GM18511 (cell line): ENCODE data around the gene PWWP2B.
A peak's percentile ranks its signal among the peaks of the same experiment; 100 is the strongest.
"Not testable (repeated sequence)": the region's sequence is repeated elsewhere in the genome, so short reads cannot be mapped to it uniquely, and the experiment has no call there.

Experiments used
- ATAC-seq: cut with Tn5 transposase; IDR thresholded peaks from one replicate; pipeline ENCODE4 v1.9.1; 2021; ENCODE audit warnings: mild to moderate bottlenecking, moderate library complexity; ENCODE audit not compliant: unreplicated experiment

PWWP2B gene

GRCh38 chr10:132429281-132430230 is 32.6 kb downstream of the PWWP2B start:
- no peak for ATAC-seq

DNA sequence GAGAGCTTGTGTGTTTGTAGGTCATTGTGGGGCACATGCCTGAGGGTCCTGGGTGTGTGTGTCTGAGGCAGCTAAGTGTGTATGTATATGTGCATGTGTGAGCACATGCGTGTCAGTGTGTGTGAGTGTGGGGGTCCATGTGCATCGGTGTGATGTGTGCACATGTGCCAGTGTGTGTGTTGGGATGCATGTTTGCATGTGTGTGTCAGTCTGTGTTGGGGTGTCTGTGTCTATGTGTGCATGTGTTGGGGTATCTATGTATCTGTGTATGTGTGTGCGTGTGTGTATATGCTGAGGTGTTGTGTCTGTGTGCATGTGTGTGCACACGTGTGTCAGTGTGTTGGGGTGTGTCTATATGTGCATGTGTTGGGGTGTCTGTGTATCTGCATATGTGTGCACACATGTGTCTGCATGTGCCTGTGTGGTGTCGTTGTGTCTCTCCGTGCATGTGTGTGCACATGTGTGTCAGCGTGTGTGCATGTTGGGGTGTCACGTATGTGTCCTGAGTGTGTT is 33.3 kb downstream of the PWWP2B start:
- ATAC-seq, result no peak

DNA sequence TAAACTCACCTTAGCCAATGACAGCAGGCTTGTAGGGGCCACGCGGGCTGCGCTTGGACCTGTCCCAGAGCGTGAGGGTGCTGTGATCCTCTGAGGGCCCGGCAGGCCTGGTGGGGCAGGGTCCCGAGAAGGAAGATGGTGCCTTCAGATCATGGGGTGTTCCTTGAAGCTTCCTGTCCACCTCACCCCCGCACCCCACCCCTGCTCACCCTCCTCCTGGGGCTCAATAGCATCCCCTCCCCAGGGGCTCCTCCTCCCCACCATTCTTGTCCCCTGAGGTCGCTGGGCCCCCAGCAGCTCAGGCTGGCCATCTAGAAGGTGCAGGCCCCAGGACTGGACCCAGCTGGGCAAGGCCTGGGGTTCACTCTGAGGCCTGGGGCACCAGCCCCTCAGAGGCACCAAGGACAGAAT is 33.9 kb downstream of the PWWP2B start:
- no peak for ATAC-seq

- ATAC-seq, result no peak
Measured at GRCh38 chr10:132431537-132432175, 34.7 kb downstream of the PWWP2B start.

- no peak for ATAC-seq
Measured at GRCh38 chr10:132432176-132432540, 35.2 kb downstream of the PWWP2B start.

GRCh38 chr10:132433671-132434340 is 36.8 kb downstream of the PWWP2B start:
- no peak for ATAC-seq

DNA sequence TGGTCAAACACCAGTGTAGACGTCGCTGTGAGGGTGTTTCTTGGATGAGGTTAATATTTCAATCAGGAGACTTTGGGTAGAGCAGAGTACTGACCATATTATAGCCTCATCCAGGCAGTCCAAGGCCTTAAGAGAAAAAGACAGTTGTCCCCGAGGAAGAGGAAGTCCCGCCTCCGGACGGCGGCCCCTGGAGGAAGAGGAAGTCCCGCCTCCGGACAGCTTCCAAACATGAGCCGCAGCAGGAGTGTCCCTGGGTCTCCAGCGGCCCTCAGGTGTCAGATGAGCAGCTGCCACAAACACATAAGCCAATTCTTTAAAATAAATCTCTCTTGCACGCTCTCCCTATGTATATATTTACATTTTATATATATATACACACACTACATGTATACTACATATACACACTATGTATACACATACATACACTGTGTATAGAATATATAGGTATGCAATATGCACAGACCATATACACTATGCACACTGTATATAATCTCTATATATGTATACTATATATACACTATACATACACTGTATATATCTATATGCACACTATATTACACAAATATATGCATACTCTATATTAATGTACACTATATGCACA is 37.5 kb downstream of the PWWP2B start:
- ATAC-seq, result peak; percentile 80

GRCh38 chr10:132435320-132435719 is 38.3 kb downstream of the PWWP2B start:
- ATAC-seq, result not testable (repeated sequence)

GRCh38 chr10:132436096-132436495 is 39.1 kb downstream of the PWWP2B start:
- ATAC-seq, result not testable (repeated sequence)

DNA sequence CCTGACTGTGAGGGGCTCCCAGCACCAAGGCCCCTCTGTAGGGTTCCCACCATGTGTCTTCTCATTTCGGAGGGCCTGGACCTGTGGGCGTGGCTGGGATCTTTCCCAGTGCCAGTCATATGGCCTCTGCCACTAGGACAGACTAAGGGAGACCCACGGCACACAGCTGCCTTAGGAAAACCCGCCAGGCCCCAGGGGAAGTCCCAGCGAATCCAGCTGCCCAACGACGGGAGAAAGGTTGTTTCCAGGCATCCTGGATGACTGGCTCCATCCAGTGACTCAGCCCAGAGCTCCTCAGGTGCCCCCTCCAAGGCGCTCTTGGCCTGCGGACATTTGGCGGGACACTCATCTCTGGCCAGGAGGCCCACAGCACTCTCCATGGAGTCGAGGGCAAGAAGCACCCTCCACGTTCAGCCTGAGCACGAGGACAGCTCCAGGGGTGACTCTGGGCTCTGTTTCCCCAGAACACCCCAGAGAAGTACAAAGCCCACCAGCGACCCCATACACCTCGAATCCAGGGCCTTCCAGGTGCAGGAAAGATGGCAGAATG is 39.9 kb downstream of the PWWP2B start:
- no peak for ATAC-seq

DNA sequence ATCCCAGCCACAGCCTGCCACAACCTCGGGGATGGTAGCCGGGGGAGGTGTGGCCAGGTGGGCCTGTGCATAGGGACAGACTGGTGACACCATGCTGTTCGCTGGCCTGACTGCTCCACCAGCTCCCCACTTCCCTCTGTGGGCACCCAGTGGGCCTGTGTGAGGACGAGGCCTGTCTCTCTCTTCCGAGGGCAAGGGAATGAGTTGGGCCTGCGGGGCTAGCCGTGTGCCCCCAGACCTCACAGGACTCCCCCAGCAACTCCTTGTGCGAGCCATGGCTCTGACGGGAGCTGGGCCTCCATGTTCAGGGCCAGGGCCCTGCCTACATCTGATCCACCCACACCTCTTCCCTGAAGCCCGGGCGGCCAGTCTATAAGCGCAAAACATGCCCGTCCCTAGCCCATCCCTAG is 40.5 kb downstream of the PWWP2B start:
- ATAC-seq, result no peak

- no peak for ATAC-seq
Measured at GRCh38 chr10:132438091-132439024, 41.4 kb downstream of the PWWP2B start.

DNA sequence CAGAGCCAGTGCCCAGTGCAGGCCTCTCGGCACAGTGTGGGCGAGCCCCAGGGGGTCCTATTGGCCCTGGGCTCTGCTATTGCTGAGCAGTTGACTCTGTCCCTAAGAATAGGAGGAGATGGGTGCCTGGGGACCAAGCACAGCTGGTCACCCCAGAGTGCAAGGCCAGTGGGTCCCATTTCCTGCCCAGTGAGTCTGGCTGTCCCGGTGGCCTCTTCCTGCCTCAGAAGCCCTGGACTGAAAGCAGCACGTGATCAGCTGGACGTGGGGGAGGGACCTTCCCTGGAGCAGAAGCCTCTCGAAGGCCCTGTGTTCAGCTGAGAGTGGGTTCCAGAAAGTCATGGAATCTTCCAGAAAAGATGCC is 42.0 kb downstream of the PWWP2B start:
- no peak for ATAC-seq

DNA sequence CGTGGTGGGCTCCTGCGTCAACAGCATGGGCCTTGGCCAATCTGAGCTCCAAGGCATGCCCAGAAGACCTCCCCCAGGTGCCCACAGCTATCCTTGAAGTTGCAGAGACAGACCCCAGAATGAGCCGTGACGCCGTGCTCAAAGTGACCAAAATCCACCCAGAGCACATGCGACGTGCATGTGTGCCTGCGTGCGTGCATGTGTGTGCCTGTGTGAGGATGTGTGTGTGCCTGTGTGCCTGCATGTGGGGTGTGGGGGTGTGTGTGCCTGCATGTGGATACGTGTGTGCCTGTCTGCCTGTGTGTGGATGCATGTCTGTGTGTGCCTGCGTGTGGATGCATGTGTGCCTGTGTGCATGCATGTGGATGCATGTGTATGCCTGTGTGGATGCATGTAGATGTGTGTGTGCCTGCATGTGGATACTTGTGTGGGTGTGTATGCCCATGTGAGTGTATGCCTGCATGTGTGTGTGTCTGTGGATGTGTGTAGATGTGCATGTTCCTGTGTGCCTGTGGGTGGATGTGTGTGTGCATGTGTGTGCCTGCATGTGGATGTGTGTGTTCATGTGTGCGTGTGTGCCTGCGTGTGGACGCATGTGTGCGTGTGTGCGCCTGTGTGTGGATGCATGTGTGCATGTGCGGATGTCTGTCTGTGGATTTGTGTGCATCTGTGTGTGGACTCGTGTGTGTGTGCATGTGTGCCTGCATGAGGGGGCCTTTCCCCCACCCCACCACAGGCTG is 42.6 kb downstream of the PWWP2B start:
- no peak for ATAC-seq

GRCh38 chr10:132440791-132441565 is 44.0 kb downstream of the PWWP2B start:
- ATAC-seq, result no peak

DNA sequence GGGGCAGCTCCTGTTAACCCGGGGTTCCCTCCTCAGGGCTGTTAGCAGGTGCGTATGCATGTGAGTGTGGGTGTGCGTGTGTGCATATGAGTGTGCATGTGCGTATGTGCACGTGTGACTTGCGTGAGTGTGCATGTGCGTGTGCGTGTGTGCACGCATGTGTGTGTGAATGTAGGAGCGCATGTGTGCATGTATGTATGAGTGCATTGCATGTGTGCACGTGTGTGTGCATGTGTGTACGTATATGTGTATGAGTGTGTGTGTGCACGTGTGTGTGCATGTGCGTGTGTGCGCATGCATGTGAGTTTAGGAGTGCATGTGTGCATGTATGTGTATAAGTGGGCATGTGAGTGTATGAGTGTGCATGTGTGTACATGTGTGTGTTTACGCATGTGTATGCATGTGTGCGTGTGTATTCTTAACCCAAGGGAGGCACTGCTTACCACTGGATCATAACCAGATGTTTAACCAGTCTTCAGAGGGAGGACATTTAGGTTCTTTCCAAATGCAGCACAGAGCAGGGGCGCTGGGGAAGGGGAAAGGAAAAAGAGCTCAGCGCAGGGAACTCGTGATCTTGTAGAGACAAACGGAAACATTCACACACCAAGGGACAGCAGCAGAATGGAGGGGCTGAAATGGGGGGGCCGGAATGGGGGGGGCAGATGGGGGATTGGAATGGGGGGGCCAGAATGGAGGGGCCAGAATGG is 45.0 kb downstream of the PWWP2B start:
- ATAC-seq, result no peak

GRCh38 chr10:132442636-132443035 is 45.6 kb downstream of the PWWP2B start:
- no peak for ATAC-seq

DNA sequence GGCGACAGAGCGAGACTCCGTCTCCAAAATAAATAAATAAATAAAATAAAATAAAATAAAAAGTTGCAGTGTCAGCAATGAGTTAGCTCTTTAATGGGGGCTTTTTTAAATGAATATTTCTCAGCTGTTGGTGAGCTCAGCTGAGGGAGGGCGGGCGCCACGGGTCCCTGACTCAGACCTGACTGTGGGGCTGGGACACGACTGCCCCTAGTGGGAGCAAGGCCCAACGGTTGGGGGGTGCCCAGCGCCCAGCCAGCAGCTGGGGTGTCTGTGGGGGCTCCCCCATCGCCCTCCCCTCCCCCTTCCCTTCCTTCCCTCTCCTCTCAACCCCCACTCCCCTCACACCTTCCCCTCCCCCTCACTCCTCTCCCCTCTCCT is 46.6 kb downstream of the PWWP2B start:
- ATAC-seq, result peak; percentile 40
